ENCODE measurements around the gene LHB. TPM values are rescaled to one million over a fixed set of nuclear protein-coding genes. Genes with fewer than 3 reads are reported as not detected.
"Not testable (repeated sequence)": the region's sequence is repeated elsewhere in the genome, so short reads cannot be mapped to it uniquely, and the experiment has no call there.

LHB gene
- polyA plus RNA-seq, 1 donor = not detected

DNA sequence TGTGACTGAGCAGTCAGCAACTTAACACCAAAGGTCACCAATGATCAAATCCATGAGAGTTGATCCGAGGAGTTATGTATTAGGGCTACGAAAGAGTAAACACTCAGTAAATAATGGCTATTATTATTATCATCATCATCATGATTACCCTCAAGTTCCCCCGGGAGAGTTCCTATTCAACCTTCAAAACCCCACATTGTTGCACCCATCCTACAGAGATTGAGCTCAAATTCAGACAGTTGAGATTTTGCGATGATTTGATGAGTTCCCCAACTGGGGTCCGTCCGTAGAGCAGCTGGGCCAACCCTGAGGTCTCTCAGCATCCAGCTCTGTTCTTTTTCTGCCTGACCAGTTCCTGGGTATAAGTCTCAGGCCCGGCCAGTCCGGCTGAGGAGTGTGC is 21.2 kb upstream of the LHB start:
- not testable (repeated sequence) for H3K27ac ChIP-seq (ENCODE audit: low read length); H3K27me3 ChIP-seq (ENCODE audit: control insufficient read depth, insufficient read depth, low read length); H3K4me3 ChIP-seq (ENCODE audit: low read length); H3K9me3 ChIP-seq (ENCODE audit: control insufficient read depth, low read depth, low read length); DNase-seq; H3K4me1 ChIP-seq (ENCODE audit: control insufficient read depth, insufficient read depth, low read length); H3K36me3 ChIP-seq (ENCODE audit: control insufficient read depth, insufficient read depth, low read length)
- WGBS (ENCODE audit: insufficient coverage, low lambda C conversion rate) = 60% methylated on average over 1 of the region's 8 CpGs

DNA sequence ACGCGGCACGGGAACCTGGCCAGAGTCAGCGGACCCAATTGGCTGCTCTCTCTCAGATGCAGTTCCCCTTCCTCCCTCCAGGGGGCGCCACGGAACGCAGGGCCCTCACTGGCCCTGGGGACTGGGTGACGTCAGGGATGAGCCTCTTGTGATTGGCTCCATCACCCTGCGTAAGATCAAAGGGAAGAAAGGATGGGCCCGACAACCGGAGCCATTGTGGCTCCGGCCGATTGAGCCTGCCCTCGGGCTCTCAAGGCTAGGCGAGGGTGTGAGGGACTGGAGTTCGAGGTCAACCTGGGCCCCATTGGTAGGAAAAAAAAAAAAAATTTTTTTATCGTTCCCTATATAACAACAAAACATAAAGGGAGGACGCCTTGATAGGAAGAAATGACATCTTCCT is 19.9 kb upstream of the LHB start, which contains the start of gene CGB1:
Gene CGB1, minus strand, starts transcription at position 81 of the 400 bp plus-strand sequence. CDS start 184 bp downstream, outside the sequence.
- not testable (repeated sequence) for H3K9me3 ChIP-seq (ENCODE audit: control insufficient read depth, low read depth, low read length); H3K27ac ChIP-seq (ENCODE audit: low read length); H3K4me1 ChIP-seq (ENCODE audit: control insufficient read depth, insufficient read depth, low read length); DNase-seq; H3K36me3 ChIP-seq (ENCODE audit: control insufficient read depth, insufficient read depth, low read length); H3K4me3 ChIP-seq (ENCODE audit: low read length); H3K27me3 ChIP-seq (ENCODE audit: control insufficient read depth, insufficient read depth, low read length)
- WGBS (ENCODE audit: insufficient coverage, low lambda C conversion rate) = 100% methylated on average over 1 of the region's 18 CpGs

- H3K4me1 ChIP-seq (ENCODE audit: control insufficient read depth, insufficient read depth, low read length); H3K27ac ChIP-seq (ENCODE audit: low read length); H3K9me3 ChIP-seq (ENCODE audit: control insufficient read depth, low read depth, low read length); H3K4me3 ChIP-seq (ENCODE audit: low read length); DNase-seq; H3K27me3 ChIP-seq (ENCODE audit: control insufficient read depth, insufficient read depth, low read length); H3K36me3 ChIP-seq (ENCODE audit: control insufficient read depth, insufficient read depth, low read length): not testable (repeated sequence)
- no CpG with 5 or more reads among the region's 28 CpGs for WGBS (ENCODE audit: insufficient coverage, low lambda C conversion rate)
Measured at GRCh38 chr19:49031642-49032301, 14.9 kb upstream of the LHB start, which contains the start of gene CGB2. Gene CGB2, plus strand, starts transcription at chr19:49031890. Its CDS starts 206 bp downstream, at chr19:49032096.

DNA sequence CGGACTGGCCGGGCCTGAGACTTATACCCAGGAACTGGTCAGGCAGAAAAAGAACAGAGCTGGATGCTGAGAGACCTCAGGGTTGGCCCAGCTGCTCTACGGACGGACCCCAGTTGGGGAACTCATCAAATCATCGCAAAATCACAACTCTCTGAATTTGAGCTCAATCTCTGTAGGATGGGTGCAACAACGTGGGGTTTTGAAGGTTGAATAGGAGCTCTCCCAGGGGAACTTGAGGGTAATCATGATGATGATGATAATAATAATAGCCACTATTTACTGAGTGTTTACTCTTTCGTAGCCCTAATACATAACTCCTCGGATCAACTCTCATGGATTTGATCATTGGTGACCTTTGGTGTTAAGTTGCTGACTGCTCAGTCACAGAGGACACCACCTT is 13.4 kb upstream of the LHB start:
- not testable (repeated sequence) for DNase-seq; H3K4me3 ChIP-seq (ENCODE audit: low read length); H3K9me3 ChIP-seq (ENCODE audit: control insufficient read depth, low read depth, low read length); H3K36me3 ChIP-seq (ENCODE audit: control insufficient read depth, insufficient read depth, low read length); H3K4me1 ChIP-seq (ENCODE audit: control insufficient read depth, insufficient read depth, low read length); H3K27me3 ChIP-seq (ENCODE audit: control insufficient read depth, insufficient read depth, low read length); H3K27ac ChIP-seq (ENCODE audit: low read length)
- no CpG with 5 or more reads among the region's 8 CpGs for WGBS (ENCODE audit: insufficient coverage, low lambda C conversion rate)

DNA sequence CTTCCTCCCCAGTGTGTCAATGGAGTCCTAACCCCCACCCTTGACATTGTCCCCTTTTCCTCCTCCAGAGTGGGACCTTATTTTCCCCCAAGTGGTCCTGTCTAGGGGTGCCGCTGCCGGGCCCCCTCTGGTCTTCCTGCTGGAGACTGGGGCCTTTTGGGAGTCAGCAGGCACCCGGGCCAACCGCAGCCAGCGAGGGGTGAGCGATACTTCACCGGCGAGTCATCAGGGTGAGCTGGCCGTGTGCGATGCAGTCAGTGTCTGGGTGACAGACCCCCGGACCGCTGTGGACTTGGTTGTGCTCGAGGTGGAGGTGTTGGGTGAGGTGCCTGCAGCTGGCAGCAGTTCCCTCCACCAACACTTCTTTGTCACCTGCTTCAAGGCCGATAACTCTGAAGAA is 12.9 kb upstream of the LHB start:
- H3K36me3 ChIP-seq (ENCODE audit: control insufficient read depth, insufficient read depth, low read length); H3K4me3 ChIP-seq (ENCODE audit: low read length); H3K27ac ChIP-seq (ENCODE audit: low read length); H3K27me3 ChIP-seq (ENCODE audit: control insufficient read depth, insufficient read depth, low read length); H3K9me3 ChIP-seq (ENCODE audit: control insufficient read depth, low read depth, low read length); H3K4me1 ChIP-seq (ENCODE audit: control insufficient read depth, insufficient read depth, low read length); DNase-seq: not testable (repeated sequence)
- WGBS (ENCODE audit: insufficient coverage, low lambda C conversion rate) = no CpG with 5 or more reads among the region's 14 CpGs

GRCh38 chr19:49028686-49029085 is 11.8 kb upstream of the LHB start:
- no CpG with 5 or more reads among the region's 9 CpGs for WGBS (ENCODE audit: insufficient coverage, low lambda C conversion rate)

DNA sequence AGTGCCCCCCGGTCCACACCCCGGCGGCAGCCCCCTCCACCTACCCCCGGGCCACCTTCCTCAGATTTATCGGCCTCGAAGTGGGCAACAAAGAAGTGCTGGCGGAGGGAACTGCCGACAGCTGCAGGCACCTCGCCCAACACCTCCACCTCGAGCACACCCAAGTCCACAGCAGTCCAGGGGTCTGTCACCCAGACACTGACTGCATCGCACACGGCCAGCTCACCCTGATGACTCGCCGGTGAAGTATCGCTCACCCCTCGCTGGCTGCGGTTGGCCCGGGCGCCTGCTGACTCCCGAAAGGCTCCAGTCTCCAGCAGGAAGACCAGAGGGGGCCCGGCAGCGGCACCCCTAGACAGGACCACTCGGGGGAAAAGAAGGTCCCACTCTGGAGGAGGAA is 8.7 kb upstream of the LHB start:
- not testable (repeated sequence) for H3K36me3 ChIP-seq (ENCODE audit: control insufficient read depth, insufficient read depth, low read length); H3K4me3 ChIP-seq (ENCODE audit: low read length); H3K4me1 ChIP-seq (ENCODE audit: control insufficient read depth, insufficient read depth, low read length); H3K27ac ChIP-seq (ENCODE audit: low read length); DNase-seq; H3K9me3 ChIP-seq (ENCODE audit: control insufficient read depth, low read depth, low read length)
- peaks cover 19% of the 10 kb centered on the region for H3K27me3 ChIP-seq (ENCODE audit: control insufficient read depth, insufficient read depth, low read length)
- no CpG with 5 or more reads among the region's 23 CpGs for WGBS (ENCODE audit: insufficient coverage, low lambda C conversion rate)

More at GRCh38 chr19:49028686-49029085, 11.8 kb upstream of the LHB start:
- H3K4me3 ChIP-seq (ENCODE audit: low read length); H3K27ac ChIP-seq (ENCODE audit: low read length); H3K4me1 ChIP-seq (ENCODE audit: control insufficient read depth, insufficient read depth, low read length); H3K9me3 ChIP-seq (ENCODE audit: control insufficient read depth, low read depth, low read length); DNase-seq; H3K27me3 ChIP-seq (ENCODE audit: control insufficient read depth, insufficient read depth, low read length); H3K36me3 ChIP-seq (ENCODE audit: control insufficient read depth, insufficient read depth, low read length): not testable (repeated sequence)

- not testable (repeated sequence) for H3K9me3 ChIP-seq (ENCODE audit: control insufficient read depth, low read depth, low read length); H3K4me3 ChIP-seq (ENCODE audit: low read length); H3K4me1 ChIP-seq (ENCODE audit: control insufficient read depth, insufficient read depth, low read length); H3K27ac ChIP-seq (ENCODE audit: low read length); H3K36me3 ChIP-seq (ENCODE audit: control insufficient read depth, insufficient read depth, low read length); DNase-seq
- no CpG with 5 or more reads among the region's 6 CpGs for WGBS (ENCODE audit: insufficient coverage, low lambda C conversion rate)
- peaks cover 24% of the 10 kb centered on the region for H3K27me3 ChIP-seq (ENCODE audit: control insufficient read depth, insufficient read depth, low read length)
Measured at GRCh38 chr19:49025088-49025487, 8.2 kb upstream of the LHB start.

GRCh38 chr19:49024233-49024632 is 7.3 kb upstream of the LHB start, which contains the start of gene CGB3:
Gene CGB3, minus strand, starts transcription at chr19:49024333. Its CDS starts 362 bp downstream, at chr19:49023971.
- WGBS (ENCODE audit: insufficient coverage, low lambda C conversion rate) = no CpG with 5 or more reads among the region's 15 CpGs
- peaks cover 32% of the 10 kb centered on the region for H3K27me3 ChIP-seq (ENCODE audit: control insufficient read depth, insufficient read depth, low read length)
- not testable (repeated sequence) for H3K36me3 ChIP-seq (ENCODE audit: control insufficient read depth, insufficient read depth, low read length); H3K27ac ChIP-seq (ENCODE audit: low read length); H3K4me1 ChIP-seq (ENCODE audit: control insufficient read depth, insufficient read depth, low read length); DNase-seq; H3K9me3 ChIP-seq (ENCODE audit: control insufficient read depth, low read depth, low read length); H3K4me3 ChIP-seq (ENCODE audit: low read length)

GRCh38 chr19:49022116-49022515 is 5.2 kb upstream of the LHB start:
- DNase-seq = no peak
- Histone ChIP-seq H3K4me1 (ENCODE audit: control insufficient read depth, insufficient read depth, low read length) (peaks cover 15% of the 10 kb centered on the region), H3K36me3 (ENCODE audit: control insufficient read depth, insufficient read depth, low read length) (no peaks in the 10 kb centered on the region), H3K27me3 (ENCODE audit: control insufficient read depth, insufficient read depth, low read length) (peaks cover 44% of the 10 kb centered on the region), H3K27ac (ENCODE audit: low read length) (no peak overlapping the region), H3K9me3 (ENCODE audit: control insufficient read depth, low read depth, low read length) (no peaks in the 10 kb centered on the region), H3K4me3 (ENCODE audit: low read length) (no peak overlapping the region)
- WGBS (ENCODE audit: insufficient coverage, low lambda C conversion rate) = no CpG with 5 or more reads among the region's 9 CpGs

Data from large intestine (tissue), 3 donors.